Choroid plexus epithelial cell (primary cell): ENCODE measurements around the gene KIAA1755.
"Not testable (repeated sequence)": the region's sequence is repeated elsewhere in the genome, so short reads cannot be mapped to it uniquely, and the experiment has no call there.

Experiments
- DNase-seq: peaks from one replicate; pipeline ENCODE4 v3.0.0-alpha.2; 2010; ENCODE audit warnings: low read depth
- H3K4me3 ChIP-seq: 2 replicates; pipeline ENCODE4 v1.5.1; 2011; ENCODE audit warnings: low read depth, mild to moderate bottlenecking, control low read depth, low read length, moderate library complexity
- TF ChIP-seq, protein P1 (sequence below): conservative IDR thresholded peaks from 2 replicates; pipeline ENCODE4 v1.5.1; 2011; ENCODE audit warnings: low read depth, mild to moderate bottlenecking, control low read depth, inconsistent platforms, low read length, moderate library complexity

Gene KIAA1755

DNA sequence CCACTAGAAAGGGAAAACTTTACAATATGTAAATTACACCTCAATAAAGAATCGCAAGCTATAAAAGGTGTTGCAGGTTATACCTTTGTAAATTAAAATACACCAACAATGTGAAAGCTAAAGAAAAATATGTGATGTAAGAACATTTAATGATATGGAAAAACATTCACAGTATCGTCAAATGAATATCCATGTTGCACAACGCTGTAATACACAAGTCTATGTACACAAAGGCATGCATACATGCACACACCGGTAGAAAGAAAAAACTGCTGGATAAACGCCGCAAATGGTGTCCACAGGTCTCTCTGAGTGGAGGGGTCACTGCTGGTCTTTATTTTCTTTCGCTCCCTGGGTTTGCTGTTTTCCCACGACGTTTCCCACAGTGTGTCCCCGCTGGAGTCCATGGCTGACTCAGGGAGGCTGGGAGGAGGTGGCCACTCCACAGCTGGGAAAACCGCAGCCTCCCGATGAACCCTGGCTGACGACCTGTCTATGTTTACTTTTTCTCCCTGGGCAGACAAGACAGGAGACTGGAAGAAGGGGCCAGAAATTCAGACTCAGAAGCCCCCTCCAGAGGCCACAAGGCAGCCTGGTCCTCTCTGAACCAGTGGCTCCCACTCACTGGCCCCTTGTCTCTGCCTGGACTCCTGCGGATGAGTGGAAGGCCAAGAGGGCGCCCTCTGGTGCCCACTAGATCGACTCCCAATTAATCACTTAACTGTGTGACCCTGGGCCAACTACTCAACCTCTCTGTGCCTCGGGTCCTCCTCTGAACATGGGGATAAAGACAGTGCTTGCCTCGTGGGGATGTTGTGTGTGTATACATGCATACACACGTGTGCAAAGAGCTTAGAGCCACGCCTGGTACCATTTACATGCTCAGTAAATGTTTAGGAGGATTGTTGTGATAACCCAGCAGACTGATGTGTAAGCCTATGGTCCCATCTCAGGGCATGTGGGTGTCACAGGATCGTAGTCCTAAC, 30.6 kb upstream of the KIAA1755 start:
- H3K4me3 ChIP-seq, result no peak overlapping the region
- DNase-seq, result peak; percentile 98
- TF ChIP-seq, protein P1, sequence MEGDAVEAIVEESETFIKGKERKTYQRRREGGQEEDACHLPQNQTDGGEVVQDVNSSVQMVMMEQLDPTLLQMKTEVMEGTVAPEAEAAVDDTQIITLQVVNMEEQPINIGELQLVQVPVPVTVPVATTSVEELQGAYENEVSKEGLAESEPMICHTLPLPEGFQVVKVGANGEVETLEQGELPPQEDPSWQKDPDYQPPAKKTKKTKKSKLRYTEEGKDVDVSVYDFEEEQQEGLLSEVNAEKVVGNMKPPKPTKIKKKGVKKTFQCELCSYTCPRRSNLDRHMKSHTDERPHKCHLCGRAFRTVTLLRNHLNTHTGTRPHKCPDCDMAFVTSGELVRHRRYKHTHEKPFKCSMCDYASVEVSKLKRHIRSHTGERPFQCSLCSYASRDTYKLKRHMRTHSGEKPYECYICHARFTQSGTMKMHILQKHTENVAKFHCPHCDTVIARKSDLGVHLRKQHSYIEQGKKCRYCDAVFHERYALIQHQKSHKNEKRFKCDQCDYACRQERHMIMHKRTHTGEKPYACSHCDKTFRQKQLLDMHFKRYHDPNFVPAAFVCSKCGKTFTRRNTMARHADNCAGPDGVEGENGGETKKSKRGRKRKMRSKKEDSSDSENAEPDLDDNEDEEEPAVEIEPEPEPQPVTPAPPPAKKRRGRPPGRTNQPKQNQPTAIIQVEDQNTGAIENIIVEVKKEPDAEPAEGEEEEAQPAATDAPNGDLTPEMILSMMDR, result peak; percentile 79

DNA sequence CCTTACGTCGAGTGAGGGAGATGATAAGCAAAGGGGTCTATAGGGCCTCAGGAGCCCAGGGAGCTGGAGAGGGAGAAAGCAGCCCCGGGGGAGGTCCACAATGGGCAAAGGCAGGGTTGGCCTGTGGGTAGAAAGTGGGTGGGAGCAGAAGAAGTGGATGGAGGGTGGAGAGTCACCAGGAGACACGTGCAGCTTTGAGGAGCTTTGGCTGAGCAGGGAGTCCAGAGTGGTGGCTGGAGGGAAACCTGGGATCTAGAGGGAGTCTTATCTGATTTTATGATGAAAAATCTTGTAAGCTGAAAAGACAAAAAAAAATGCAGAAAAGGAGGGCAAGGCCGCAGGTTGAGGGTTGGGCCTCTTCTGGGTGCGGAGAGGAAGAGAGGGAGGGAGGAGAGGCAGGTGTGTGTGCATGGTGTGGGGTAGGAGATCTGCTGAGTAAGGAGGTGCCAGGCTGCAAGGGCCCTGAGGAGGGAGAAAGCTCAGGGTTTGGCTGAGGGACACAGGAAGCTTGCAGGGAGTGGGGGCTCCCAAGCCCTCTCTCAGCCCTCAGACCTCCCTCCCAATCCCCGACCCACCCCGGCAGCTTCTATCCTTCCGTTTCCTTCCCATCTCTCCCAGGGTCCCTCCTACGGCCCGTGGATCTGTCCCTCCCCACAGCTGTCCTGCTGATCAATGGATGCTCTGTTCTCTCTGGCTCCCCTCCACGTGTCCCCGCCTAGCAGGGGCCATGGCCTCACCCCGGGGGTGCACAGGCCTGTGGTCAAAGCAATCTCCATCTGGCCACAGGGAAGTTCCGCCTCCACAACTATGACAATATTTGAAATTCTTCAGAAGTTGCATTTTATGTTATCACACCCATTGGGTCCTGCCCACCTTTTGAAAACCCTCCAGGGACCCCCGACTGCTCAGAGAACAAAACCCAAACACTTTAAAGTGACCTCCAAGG, 26.3 kb upstream of the KIAA1755 start:
- TF ChIP-seq, protein P1, result no peak
- peak; percentile 95 for DNase-seq
- no peak overlapping the region for H3K4me3 ChIP-seq

DNA sequence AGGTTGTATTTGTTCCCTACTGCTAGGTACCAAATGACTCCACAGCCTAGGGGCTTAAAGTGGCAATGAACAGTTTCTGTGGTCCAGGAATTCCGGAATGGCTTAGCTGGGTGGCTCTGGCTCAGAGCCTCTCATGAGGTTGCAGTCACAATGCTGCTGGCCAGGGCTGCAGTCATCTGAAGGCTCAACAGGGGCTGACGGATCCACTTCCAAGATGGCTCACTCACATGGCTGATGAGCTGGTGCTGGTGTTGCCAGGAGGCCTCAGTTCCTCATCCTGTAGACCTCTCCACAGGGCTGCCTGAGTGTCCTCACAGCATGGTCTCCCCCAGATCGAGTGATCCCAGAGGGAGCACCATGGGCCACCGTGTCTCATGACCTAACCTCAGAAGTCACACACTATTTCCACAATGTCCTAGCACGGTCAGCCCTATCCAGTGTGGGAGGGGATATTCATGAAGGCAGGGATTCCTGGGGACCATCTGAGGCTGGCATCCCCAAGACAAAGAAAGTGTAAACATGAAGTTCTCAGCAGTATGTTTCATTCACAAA, 24.4 kb upstream of the KIAA1755 start:
- TF ChIP-seq, protein P1, result no peak
- no peak overlapping the region for H3K4me3 ChIP-seq
- no peak for DNase-seq

DNA sequence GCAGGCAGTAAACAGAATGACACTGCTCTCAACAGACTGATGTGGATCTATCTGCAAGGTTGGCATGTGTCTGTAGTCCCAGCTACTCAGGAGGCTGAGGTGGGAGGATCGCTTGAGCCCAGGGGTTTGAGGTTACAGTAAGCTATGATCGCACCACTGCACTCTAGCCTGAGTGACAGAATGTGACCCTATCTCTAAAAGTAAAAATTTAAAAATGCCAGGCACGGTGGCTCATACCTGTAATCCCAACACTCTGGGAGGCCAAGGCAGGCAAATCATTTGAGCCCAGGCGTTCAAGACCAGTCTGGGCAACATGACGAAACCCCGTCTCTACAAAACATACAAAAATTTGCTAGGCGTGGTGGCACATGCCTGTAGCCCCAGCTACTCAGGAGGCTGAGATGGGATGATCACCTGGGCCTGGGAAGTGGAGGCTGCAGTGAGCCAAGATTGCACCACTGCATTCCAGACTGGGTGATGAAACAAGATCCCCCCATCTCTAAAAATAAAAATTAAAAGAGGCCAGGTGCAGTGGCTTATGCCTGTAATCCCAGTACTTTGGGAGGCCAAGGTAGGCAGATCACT, 23.6 kb upstream of the KIAA1755 start:
- not testable (repeated sequence) for DNase-seq, H3K4me3 ChIP-seq

DNA sequence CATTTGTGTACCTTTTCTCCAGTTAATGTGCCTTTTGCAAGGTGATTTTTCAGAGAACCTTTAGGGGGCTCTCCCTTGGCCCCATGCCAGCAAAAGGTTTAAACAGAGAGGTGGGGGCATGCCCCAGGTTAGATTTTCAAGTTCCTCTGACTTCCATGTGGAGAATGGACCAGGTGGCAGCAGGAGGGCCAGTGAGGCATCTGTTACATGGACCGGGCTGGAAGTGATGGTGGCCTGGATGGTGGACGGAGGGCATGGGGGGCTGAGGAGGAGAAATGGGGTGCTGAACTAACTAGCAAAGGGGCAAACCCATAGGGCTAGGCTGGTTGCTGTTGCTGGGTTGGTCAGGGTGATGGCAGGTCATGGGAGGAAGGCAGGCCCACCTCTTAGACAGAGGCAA, 22.7 kb upstream of the KIAA1755 start:
- no peak for DNase-seq
- TF ChIP-seq, protein P1, result no peak
- no peak overlapping the region for H3K4me3 ChIP-seq

DNA sequence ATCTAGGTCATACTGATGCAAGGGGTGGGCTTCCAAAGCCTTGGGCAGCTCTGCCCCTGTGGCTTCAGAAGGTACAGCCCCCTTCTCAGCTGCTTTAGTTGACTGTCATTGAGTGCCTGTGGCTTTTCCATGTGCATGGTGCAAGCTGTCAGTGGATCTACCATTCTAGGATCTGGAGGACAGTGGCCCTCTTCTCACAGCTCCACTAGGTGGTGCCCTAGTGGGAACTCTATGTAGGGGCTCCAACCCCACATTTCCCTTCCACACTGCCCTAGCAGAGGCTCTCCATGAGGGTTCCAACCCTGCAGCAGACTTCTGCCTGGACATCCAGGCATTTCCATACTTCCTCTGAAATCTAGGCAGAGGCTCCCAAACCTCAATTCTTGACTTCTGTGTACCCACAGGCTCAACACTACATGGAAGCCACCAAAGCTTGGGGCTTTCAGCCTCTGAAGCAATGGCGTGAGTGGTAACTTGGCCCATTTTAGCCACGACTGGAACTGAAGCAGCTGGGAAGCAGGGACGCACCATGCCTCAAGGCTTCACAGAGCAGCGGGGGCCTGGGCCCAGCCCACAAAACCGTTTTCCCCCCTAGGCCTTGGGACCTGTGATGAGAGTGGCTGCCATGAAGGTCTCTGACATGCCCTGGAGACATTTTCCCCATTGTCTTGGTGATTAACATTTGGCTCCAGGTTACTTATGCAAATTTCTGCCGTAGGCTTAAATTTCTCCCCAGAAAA, 20.8 kb upstream of the KIAA1755 start:
- H3K4me3 ChIP-seq, DNase-seq: not testable (repeated sequence)
- TF ChIP-seq, protein P1, result peak; percentile 18
